Stimulated activated CD8-positive, alpha-beta memory T cell treated with anti-CD3 and anti-CD28 coated beads, Interleukin-12 subunit alpha, Interleukin-12 subunit beta, amount 100 ng/mL, for 4 hours (primary cell): ENCODE results near the gene HEY2.
A peak's percentile ranks its signal among the peaks of the same experiment; 100 is the strongest.
"Not testable (repeated sequence)": the region's sequence is repeated elsewhere in the genome, so short reads cannot be mapped to it uniquely, and the experiment has no call there.

ENCODE experiments used
- DNase-seq: peaks from one replicate; pipeline ENCODE4 v3.0.0-alpha.2; 2020; ENCODE audit warnings: low read depth

Gene HEY2

DNA sequence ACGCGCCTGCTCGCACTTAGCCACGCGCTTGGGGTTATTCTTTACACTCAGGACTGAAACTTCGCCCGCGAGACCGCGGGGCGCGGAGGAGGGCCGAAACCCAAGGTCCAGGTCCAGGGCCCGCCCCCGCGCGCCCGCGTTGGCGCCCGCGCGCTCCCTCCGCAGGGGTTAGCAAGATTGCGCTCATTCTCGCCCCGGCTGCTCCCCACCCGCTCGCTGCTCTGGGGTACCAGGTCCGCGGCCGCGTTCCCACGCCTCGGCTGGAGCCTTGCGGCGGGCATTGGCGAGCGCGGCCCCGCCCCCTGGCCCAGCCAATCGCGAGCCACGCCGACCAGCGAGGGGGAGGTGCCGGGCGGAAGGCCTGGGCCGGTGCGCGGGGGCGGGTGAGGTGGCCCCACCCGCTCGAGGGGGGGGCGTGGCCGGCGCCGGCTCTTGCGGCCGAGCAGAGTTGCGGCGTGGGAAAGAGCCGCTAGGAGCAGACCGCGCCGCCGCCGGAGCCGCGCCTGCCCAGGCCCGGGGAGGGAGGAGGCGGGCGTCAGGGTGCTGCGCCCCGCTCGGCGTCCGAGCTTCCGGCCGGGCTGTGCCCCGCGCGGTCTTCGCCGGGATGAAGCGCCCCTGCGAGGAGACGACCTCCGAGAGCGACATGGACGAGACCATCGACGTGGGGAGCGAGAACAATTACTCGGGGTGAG is at the start of gene HEY2:
Gene HEY2, plus strand, starts transcription at position 460 of the 692 bp plus-strand sequence. Its CDS starts 145 bp downstream, at position 605.
- DNase-seq = peak; percentile 80

DNA sequence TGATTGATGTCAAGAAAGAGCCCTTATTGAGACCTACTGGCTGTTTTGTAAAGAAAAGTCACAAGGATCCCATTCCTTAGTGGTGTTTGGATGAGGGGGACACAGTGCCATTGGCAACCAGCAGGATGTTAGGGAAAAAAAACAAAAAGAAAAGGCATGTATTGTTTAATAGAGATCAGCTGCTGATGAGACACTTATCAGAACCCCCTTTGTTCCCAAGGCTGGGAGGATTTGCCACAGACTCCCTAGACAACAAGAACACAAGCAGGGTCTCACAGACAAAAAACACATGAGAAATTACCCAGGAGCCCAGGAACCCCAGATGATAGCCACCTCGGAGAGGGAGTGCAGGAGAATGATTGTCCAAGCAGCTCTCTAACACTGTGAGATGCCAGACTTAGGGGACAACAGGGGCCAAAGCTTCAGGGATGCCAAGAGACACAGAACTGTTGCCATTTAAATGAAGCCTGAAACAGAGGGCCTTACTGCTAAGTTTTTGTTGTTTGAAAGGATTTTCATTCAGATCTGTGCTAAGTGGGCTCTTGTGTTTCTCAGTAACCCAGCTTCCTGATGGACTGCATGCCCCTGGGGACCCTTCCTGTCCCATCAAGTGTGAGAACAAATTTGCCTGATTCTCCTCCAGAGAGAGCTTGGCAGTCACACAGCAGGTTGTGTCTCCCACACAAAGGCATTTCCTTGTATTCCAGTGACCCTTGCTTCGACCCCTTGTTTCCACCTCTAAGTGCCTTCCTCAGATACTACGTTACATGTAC is 48.7 kb upstream of the HEY2 start:
- DNase-seq = no peak

DNA sequence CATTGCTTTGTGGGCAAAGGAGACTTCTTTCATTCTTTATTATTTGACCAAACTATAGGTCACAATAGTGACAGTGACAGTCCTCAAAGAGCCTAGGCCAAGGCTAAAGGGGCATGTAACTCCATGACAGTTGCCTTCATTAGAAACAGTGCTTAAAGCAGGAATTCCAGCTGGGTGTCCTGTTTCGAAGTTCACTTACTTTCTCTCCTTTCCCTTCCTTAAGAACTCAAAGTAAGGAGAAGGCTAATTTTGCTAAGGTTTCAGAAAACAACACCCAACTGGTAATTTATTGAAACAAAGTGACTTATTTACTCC is 48.1 kb upstream of the HEY2 start:
- no peak for DNase-seq

DNA sequence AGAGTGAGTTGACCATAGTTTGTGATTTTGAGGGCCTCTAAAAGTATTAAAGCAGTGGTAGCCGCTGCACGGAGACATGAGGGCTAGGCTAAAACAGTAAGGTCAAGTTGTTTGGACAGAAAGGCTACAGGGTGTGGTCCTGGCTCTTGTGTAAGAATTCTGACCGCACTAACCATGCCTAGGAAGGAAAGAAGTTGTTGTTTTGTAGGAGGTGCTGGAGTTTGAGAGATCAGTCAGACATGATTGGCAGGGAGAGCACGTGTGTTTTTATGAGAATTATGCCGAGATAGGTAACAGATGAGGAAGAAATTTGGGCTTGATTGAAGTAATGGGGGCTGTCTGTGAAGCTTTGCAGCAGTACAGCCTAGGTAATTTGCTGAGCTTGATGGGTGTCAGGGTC is 45.5 kb upstream of the HEY2 start:
- DNase-seq = not testable (repeated sequence)

DNA sequence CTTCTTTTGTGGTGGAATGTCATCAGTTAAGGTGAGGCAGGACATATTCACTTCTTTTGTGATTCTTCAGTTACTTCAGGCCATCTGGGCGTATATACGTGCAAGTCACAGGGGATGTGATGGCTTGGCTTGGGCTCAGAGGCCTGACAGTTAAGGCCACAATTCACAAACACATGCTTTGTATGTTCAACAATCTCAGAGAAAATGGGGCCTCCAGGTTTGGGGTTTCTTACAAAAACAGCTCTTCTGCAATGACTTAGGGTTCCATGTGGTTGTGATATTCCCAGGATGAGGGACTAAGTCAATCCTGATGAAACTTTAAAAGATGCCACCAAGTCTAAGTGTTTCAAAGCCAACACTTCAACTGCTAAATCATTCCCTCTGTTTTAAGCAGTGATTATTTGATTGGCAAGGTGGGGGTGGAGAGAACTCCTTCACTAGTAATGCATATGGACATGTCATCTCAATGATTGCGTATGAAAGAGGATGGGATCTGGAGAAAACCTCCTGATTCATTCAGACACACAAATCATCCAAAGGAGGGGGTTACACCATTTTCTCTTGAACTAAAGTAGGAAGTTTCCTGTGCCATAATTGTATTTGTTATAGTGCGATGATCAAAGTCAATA is 41.7 kb upstream of the HEY2 start:
- no peak for DNase-seq

DNA sequence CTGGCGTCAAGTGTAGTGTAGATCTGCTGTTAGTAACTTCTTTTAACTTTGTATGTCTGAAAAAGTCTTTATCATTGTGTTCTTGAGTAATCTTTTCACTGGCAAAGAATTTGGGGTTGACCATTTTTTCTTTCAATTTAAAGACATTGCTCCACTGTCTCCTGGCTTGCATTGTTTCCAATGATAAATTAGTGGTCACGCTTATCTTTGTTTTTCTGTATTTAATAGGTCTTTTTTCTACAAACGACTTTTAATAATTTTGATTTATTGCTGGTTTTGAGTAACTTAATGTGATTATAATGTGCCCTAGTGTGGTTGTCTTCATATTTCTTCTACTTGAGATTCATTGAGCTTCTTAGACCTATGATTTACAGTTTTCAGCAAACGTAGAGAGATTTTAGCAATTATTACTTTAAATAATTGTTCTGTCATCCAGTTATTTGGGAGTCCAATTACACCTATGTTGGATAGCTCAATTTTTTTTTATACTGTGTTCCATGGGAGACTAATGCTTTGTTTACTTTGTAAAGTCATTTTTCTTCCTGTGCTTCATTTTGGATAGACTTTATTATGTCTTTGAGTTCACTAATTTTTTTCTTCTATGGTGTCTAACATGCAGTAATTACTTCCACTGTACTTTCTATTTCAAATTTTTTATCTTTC is 38.3 kb upstream of the HEY2 start:
- no peak for DNase-seq

DNA sequence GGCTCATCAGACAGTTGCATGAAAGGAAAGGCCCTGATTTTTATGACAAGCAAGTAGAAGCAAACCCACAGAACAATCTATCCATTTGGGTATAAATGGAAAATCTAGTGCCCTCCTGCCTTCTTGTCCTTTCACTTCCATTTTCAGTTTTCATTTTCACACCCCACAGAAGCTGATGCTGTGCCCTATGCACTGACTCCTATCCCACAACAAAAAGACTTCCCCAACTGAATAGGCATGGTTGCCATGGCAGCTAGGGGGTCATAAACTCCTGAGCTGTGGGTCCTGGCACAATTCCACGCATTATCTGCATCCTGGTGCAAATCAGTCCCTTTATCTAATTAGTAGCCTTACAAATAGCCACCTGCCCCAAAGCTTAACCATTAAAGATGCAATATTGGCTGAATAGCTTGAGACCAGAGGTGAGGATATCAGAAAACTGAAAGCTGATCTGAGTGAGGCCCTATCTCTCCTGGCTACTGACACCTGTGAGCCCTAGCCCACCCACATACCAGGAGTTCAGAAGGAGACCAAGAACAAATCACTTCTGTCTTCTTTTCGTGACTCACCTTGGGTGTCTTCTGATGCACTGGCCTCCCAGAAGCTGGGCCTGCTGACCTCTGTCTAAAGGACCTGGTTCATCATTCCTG is 34.9 kb upstream of the HEY2 start:
- DNase-seq = no peak

DNA sequence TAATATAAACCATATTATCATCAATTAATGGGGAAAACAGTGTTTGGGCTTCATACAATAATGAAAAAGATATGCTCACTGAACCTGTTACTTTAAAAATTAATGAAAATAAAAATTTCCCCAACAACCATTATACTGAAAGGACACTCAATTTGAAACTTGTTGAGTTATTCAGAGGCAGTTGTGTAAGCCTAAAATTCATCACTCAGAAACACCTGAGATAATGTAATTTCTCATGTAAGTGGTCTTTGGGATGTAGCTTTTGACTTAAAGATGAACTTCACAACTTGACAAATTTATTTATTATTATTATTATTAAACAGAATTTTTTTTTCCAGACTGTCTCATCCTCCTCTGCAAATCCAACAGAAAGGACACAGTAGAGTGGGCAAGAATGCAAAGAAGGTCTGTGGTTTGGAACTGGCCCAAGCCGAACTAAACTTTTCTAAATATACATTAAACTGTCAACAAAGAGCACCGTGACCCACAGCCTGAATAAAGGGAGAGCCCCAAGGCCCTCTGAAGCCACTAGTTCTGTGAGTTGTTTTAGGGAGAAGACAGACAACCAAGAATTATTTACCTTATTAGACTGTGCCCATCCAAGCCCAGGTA is 32.2 kb upstream of the HEY2 start:
- DNase-seq = no peak

DNA sequence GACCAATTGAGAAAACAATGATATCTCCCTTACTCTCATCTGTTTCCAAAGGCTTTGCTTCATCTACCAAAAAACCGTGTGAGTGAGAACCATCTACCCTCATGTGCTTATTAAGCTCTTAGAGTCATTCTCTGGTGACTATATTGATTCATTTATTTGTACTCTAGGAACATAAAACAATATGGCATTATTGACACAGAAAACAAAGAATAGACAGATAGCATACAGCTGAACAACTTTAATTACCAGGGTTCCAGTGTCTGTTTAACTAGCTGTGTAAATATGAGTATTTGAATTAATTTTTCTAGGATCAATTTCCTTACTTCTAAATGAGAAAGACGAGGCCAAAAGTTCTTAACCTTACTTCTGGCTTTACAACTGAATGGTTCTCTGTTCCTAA is 31.3 kb upstream of the HEY2 start:
- DNase-seq = no peak

DNA sequence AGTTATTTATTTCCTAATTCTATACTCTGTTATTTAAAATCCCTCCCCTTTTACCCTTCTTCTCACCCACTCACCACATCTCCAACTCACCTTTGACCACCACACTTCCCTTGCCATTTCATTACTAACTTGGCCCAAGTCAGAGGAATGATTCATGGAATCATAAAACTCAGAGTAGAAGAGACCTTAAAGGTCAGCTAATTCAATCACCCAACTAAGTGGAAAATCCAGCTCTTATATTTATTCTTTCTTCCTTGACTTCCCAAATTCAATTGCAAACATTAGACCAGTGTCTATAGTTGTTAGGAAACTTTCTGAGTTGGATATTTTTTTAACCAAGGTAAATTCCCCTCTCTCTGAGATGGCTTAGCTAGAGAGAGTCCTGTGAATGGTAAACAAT is 26.5 kb upstream of the HEY2 start:
- no peak for DNase-seq

DNA sequence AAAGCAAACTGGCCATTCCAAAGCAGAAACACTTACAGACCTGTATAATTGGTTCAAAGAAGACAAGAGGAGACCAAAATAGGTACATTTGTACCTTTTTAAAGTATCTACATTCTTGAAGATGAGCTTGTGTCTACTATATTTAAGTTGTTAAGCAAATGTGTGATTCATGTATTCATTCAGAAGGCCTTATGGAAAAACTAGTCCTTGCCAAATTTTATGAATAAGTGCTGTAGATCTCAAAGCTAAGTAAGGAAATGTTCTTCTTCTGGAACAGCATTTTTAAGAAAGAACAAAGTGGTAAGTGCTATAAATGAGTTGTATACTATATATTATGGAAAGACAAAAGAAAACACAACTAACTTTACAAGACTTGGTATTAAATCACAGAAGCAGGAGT is 22.2 kb upstream of the HEY2 start:
- no peak for DNase-seq

DNA sequence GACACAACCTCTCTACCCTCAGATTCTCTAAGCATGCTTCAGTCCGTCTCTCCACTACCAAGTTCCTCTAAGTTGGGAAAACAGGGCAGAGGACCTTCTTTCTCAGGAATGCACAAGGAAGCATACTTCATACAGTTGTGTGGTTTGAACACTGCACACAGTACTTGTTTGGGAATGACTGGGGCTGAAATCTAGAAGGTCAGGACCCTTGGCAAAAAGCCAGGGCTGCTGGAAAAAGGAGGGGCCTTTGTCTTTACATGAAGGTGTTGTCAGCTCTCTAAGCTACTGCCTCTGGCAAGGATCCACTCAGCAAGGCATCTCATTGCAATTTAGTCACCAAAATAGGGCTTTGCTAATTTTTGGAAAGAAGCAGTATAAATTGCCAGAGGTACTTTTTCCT is 20.7 kb upstream of the HEY2 start:
- DNase-seq = no peak

DNA sequence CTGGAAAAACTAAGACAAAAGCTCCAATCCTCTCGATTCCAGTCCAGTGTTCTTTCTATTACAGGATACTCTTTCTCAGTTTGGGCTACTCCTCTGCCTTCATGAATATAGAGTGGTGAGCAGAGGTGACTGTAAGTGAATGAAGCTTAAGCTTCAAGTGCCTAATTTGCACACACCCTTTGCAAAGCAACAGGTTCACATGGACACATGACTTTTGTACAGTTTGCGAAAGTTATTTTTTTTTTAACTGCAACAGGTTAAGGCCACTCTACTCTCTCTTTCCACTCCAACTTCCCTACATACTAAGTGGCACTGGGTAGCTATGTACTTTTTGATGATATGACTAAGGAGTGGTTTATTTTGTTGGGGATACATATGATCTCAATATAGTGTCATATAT is 19.4 kb upstream of the HEY2 start:
- no peak for DNase-seq

DNA sequence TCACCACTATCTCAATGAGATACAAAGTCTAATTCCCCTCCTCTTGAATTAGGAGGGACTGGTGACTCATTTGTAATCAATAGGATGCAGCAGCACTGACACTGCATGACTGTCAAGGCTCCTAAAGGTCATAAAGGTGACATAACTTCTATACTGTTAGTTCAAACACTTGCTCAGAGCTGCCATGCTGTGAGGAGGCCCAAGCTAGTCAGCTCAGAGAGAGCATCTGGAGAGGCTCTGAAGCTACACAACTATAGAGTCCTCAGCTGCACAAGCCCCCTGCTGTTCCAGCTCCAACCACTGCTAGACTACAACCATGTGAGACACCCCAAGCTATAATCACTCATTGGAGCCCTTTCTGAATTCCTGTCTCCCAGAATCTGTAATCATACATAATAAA is 17.0 kb upstream of the HEY2 start:
- DNase-seq = no peak

DNA sequence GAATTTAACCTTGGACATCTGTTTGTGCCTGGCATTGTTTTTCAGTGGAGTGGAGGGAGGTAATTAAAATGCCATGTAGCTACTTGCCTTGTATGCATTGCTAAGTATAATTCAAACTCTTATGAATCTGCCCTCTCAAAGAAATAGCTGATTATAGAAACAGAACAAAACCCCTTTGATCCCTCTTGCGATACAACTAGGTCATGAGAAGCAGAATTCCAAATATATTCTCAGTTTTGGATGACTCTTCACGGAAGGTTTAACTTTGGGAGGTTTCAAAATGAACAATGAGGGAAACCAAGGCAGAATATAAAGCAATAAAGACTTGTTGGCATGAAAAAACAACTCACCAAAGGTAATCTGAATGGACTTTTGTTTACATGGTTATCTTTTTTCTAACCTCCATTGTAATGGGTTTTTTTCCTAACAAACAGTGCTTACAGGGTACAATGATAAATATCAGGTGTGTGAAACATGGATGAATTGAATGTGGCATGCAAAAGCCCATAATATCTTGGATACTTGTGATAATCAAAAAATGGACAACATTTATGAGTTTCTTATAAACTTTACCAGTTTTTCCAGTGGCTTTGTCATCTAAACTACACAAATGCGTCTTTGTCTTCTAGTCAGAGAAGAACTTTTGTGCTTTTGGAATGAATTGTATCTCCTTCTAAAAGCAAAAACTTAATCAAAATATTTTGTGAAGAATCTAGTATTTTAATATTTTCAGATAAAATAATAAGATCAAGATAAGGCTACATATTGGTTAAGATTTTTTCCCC is 15.7 kb upstream of the HEY2 start:
- no peak for DNase-seq

DNA sequence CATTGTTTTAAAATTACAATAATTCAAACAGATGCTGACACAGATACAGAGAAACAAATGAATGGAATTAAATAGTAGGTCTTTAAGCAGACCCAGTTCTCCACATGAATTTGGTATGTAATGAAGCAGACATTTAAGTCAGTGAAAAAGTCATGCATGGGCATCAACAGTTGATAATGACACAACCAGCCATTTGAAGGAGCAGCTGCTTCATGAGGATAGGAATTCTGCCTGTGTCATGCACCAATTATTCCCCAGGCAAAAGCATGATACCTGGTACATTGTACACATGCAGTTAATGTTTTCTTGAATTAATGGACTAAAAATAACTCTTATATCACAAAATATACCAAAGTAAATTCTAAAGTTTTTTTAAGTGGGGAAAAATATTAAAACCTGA is 11.2 kb upstream of the HEY2 start:
- DNase-seq = no peak

DNA sequence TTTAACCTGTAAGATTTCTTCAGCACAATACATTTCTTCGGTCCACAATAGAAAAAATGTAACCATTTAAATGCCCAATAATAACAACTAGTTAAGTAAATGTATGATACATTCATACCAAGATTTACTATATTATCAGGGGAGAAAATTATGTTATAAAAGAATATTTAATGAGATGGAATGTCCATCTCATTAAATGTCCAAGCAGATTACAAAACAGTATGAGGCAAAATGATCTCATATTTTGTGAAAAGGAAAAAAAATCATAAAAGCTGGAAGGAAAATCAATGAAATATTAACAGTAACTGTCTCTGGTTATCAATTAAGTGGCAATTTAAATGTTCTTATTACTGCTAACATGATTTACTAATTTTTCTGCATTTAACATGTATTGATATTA is 10.1 kb upstream of the HEY2 start:
- no peak for DNase-seq

DNA sequence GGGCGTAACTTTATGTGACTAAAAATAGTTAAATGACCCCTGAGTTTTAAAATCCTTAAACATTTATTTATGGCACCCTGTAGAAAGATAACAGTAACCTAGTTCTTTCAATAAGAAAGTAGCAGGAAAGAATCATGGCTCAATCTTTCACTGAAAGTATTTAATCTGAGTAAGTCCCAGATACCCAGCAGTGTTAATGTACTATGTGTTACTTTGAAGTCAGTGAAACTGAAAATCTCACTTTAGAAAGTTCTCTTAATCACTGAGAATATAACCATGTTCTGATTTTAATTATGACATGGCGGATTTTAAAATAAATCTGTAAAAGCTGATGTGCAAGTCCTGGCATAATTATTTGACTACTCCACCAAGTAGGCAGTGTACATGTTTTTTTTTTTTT is 8.1 kb upstream of the HEY2 start:
- no peak for DNase-seq

DNA sequence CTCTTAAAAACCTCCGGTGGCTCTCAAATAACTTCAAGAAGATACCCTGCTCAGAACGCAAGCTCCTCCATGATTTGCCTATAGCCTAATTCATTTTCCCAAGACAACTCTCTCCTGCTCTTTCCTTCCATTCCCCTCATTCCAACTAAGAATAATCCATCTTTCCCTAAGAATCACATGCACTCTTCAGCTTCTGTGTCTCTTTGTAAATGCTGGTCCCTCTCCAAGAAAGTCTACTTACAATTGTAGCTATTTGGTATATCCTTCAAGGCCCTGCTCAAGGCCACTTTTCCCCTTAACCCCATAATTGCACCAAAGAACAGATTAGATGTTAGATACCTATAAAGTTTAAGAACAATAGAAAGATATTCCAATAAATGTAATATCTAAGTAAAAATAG is 7.4 kb upstream of the HEY2 start:
- no peak for DNase-seq

DNA sequence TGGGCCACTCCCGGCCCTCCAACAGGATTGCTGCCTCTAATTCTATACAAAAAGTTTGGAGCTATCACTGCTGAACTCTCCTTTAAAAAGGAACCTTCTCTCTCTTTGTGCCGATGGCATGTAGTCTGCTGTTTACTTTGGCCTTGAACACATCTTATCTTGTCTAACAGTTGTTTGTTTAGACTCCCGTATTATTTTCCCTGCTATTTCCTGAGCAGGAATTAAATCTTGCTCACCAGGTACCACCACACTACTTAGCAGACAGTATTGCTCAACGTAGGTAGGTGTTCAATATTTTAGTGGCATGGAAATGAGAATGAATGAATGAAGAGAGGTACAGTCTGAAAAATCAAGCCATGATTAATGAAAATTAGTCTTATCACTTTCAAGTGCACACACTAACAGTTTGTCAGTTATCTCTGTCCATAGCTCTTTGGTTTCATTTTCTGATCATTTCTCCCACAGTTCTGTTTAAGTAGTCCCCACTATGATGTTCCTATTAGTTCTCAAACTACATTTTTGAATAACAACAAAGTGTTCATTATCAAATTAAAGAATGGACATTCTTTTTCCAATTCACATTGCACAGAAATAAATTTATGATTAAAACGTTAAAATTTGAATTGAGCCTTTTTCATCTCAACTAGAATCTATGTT is 6.8 kb upstream of the HEY2 start:
- DNase-seq = no peak

DNA sequence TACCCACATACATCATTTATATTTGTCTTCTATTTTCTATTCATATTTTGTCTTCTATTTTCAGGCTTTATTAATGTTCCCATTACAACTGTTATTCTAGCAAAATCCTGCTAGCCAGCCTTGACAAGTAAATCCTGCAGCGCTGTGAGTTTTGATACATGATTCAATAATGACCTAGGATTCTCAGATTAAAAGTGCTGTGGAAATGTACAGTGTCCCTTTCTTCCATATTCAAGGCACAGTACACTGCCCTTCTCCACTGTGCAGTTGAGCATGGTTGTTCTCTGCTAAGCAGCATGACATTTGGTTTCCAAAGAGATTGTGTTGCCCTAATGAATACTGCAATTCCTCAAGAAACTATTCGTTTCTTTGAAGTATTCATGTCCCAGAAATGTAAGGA is 5.8 kb upstream of the HEY2 start:
- no peak for DNase-seq
